SU-DHL-6 (cell line): ENCODE data around the gene NOS3.

Source experiments
- H2AFZ ChIP-seq: fragments of 200-600 bp; sonication (generic); 2 replicates; pipeline ENCODE4 v1.6.1; 2014; ENCODE audit warnings: low read depth, mild to moderate bottlenecking, moderate library complexity, mixed read lengths, antibody characterized with exemption, low read length; ENCODE audit not compliant: severe bottlenecking
- H3F3A ChIP-seq: fragments of 200-600 bp; shearing (Covaris generic); 2 replicates; pipeline ENCODE4 v1.6.0; 2016; ENCODE audit warnings: antibody characterized with exemption, mild to moderate bottlenecking; ENCODE audit not compliant: insufficient read depth
- H3K27ac ChIP-seq: fragments of 200-600 bp; sonication (generic); 2 replicates; pipeline ENCODE4 v1.5.1; 2016; ENCODE audit warnings: low read depth, mild to moderate bottlenecking, low read length, moderate library complexity, mixed read lengths
- H3K27me3 ChIP-seq: fragments of 200-600 bp; sonication (generic), shearing (Covaris generic); 2 replicates; pipeline ENCODE4 v1.6.0; 2014; ENCODE audit warnings: mild to moderate bottlenecking, low read length
- H3K36me3 ChIP-seq: fragments of 200-600 bp; sonication (generic); 2 replicates; pipeline ENCODE4 v1.6.1; 2014; ENCODE audit warnings: mild to moderate bottlenecking, low read length, mixed read lengths
- H3K4me2 ChIP-seq: fragments of 300-600, 200-600 bp; shearing (Covaris generic), sonication (generic); 2 replicates; pipeline ENCODE4 v1.6.0; 2014; ENCODE audit warnings: low read length, low read depth, mild to moderate bottlenecking; ENCODE audit not compliant: poor library complexity, severe bottlenecking
- H3K4me3 ChIP-seq: fragments of 200-600 bp; sonication (generic); 2 replicates; pipeline ENCODE4 v1.5.1; 2014; ENCODE audit warnings: antibody characterized with exemption, low read length, mild to moderate bottlenecking, mixed read lengths; ENCODE audit not compliant: insufficient read depth, poor library complexity, severe bottlenecking
- H3K79me2 ChIP-seq: fragments of 200-600 bp; sonication (generic); 2 replicates; pipeline ENCODE4 v1.6.1; 2014; ENCODE audit warnings: mild to moderate bottlenecking, low read length, moderate library complexity; ENCODE audit not compliant: insufficient read depth
- H3K9ac ChIP-seq: fragments of 200-600 bp; sonication (generic); 2 replicates; pipeline ENCODE4 v1.7.0; 2014; ENCODE audit warnings: mild to moderate bottlenecking, low read length
- H3K9me2 ChIP-seq: fragments of 200-600 bp; sonication (generic); replicated peaks from 2 replicates; pipeline ENCODE4 v1.6.1; 2014; ENCODE audit warnings: low read length; ENCODE audit not compliant: insufficient read depth
- H3K9me3 ChIP-seq: fragments of 200-600 bp; sonication (generic); 2 replicates; pipeline ENCODE4 v1.6.1; 2014; ENCODE audit warnings: low read length, mixed read lengths; ENCODE audit not compliant: insufficient read depth
- H4K20me1 ChIP-seq: fragments of 200-600 bp; sonication (generic); 2 replicates; pipeline ENCODE4 v1.6.1; 2014; ENCODE audit warnings: low read depth, mild to moderate bottlenecking, antibody characterized with exemption, low read length, moderate library complexity, mixed read lengths
- EZH2phosphoT487 ChIP-seq: fragments of 200-600 bp; sonication (generic), shearing (Covaris generic); conservative IDR thresholded peaks from 2 replicates; pipeline ENCODE4 v1.6.1; 2018; ENCODE audit warnings: mild to moderate bottlenecking, antibody characterized with exemption, low read length, moderate library complexity, mixed read lengths
- TF ChIP-seq, protein P1 (sequence below): fragments of 200-600 bp; sonication (generic); IDR thresholded peaks from one replicate; pipeline ENCODE4 v1.5.1; 2017; ENCODE audit warnings: antibody characterized with exemption, mild to moderate bottlenecking, low read length, moderate library complexity; ENCODE audit not compliant: insufficient read depth, poor library complexity, severe bottlenecking

NOS3 gene

DNA sequence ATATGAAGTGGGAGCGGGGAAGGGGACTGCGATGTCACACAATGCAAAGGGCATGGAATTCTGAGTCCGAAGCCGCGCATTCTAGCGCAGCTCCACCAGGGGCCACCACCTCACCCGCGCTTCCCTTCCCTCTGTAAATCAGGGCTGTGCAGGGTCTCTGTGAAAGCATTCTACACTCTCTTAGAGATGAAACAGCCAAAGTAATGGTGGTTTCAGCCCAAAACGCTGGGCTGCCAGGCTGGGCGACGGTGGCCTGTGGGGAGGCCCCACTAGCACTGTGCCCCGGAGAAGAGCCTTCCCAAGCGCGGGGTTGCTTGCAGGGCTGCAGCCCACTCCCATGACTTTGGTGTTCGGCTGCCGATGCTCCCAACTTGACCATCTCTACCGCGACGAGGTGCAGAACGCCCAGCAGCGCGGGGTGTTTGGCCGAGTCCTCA is 22.1 kb downstream of the NOS3 start:
- Histone ChIP-seq H3K79me2 (no peaks in the 10 kb centered on the region), H3K36me3 (no peaks in the 10 kb centered on the region), H3F3A (no peaks in the 10 kb centered on the region), H3K27ac (no peak overlapping the region), H3K9me2 (no peaks in the 10 kb centered on the region), H2AFZ (no peak overlapping the region), H3K27me3 (no peaks in the 10 kb centered on the region), H3K9me3 (no peaks in the 10 kb centered on the region), H4K20me1 (no peaks in the 10 kb centered on the region), H3K4me2 (no peak overlapping the region), H3K9ac (no peak overlapping the region), H3K4me3 (no peak overlapping the region)
- TF ChIP-seq, protein P1, sequence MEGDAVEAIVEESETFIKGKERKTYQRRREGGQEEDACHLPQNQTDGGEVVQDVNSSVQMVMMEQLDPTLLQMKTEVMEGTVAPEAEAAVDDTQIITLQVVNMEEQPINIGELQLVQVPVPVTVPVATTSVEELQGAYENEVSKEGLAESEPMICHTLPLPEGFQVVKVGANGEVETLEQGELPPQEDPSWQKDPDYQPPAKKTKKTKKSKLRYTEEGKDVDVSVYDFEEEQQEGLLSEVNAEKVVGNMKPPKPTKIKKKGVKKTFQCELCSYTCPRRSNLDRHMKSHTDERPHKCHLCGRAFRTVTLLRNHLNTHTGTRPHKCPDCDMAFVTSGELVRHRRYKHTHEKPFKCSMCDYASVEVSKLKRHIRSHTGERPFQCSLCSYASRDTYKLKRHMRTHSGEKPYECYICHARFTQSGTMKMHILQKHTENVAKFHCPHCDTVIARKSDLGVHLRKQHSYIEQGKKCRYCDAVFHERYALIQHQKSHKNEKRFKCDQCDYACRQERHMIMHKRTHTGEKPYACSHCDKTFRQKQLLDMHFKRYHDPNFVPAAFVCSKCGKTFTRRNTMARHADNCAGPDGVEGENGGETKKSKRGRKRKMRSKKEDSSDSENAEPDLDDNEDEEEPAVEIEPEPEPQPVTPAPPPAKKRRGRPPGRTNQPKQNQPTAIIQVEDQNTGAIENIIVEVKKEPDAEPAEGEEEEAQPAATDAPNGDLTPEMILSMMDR: no peak
- no peak for TF ChIP-seq EZH2phosphoT487

DNA sequence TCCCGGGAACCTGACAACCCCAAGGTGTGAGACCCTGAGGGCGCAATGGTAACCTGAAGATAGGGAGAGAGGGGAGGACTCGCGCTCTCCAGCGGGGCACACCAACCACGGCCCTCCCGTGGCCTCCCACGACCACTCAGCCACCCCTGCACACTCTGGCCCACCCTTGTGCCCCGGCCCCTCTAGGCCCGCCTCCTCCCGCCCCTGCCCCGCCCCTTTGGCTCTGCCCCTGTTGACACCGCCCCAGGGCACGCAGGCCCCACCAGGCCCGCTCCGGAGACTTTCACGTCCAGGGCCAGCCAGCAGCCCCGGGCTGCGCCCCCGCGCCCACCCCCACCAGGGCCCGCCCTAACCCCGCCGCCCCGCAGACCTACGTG is 22.5 kb downstream of the NOS3 start:
- H3K4me3 ChIP-seq: no peak overlapping the region
- no peaks in the 10 kb centered on the region for H3K36me3 ChIP-seq
- no peaks in the 10 kb centered on the region for H3K79me2 ChIP-seq
- no peak overlapping the region for H2AFZ ChIP-seq
- no peaks in the 10 kb centered on the region for H3K9me2 ChIP-seq
- H3K27ac ChIP-seq: no peak overlapping the region
- H3K27me3 ChIP-seq: no peaks in the 10 kb centered on the region
- TF ChIP-seq, protein P1: no peak
- no peak for TF ChIP-seq EZH2phosphoT487
- no peak overlapping the region for H3K4me2 ChIP-seq
- no peak overlapping the region for H3K9ac ChIP-seq
- no peaks in the 10 kb centered on the region for H4K20me1 ChIP-seq
- H3F3A ChIP-seq: no peaks in the 10 kb centered on the region
- H3K9me3 ChIP-seq: no peaks in the 10 kb centered on the region

DNA sequence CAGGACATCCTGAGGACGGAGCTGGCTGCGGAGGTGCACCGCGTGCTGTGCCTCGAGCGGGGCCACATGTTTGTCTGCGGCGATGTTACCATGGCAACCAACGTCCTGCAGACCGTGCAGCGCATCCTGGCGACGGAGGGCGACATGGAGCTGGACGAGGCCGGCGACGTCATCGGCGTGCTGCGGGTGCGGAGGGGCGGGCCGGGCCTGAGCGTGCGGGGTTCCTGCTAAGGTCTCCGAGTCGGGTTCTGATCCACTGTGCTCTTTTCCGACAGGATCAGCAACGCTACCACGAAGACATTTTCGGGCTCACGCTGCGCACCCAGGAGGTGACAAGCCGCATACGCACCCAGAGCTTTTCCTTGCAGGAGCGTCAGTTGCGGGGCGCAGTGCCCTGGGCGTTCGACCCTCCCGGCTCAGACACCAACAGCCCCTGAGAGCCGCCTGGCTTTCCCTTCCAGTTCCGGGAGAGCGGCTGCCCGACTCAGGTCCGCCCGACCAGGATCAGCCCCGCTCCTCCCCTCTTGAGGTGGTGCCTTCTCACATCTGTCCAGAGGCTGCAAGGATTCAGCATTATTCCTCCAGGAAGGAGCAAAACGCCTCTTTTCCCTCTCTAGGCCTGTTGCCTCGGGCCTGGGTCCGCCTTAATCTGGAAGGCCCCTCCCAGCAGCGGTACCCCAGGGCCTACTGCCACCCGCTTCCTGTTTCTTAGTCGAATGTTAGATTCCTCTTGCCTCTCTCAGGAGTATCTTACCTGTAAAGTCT is 23.1 kb downstream of the NOS3 start:
- no peaks in the 10 kb centered on the region for H3K27me3 ChIP-seq
- TF ChIP-seq, protein P1: no peak
- 0 out of 2 replicates have a peak, but pooled peaks have one; percentile 15 for TF ChIP-seq EZH2phosphoT487
- H4K20me1 ChIP-seq: no peaks in the 10 kb centered on the region
- H3K27ac ChIP-seq: no peak overlapping the region
- no peaks in the 10 kb centered on the region for H3K36me3 ChIP-seq
- peak overlapping the region; percentile 46 for H2AFZ ChIP-seq
- H3K4me3 ChIP-seq: peak overlapping the region; percentile 13
- no peaks in the 10 kb centered on the region for H3K9me3 ChIP-seq
- no peaks in the 10 kb centered on the region for H3F3A ChIP-seq
- no peaks in the 10 kb centered on the region for H3K9me2 ChIP-seq
- peak overlapping the region; percentile 35 for H3K4me2 ChIP-seq
- H3K9ac ChIP-seq: peak overlapping the region; percentile 36; the same call in 1 of the 2 replicates
- H3K79me2 ChIP-seq: no peaks in the 10 kb centered on the region
